HEK293T (cell line): Measurements from ENCODE around the gene GRIN2A.

Source experiments
- BHLHE40 ChIP-seq: fragments of 450-650 bp; IDR thresholded peaks from 2 replicates; pipeline ENCODE4 v1.6.1; 2016; ENCODE audit warnings: mild to moderate bottlenecking, moderate library complexity, borderline replicate concordance
- FOXA1 ChIP-seq: fragments of 450-650 bp; IDR thresholded peaks from 2 replicates; pipeline ENCODE4 v1.6.1; 2016; ENCODE audit warnings: mild to moderate bottlenecking

- no peak for TF ChIP-seq FOXA1
- TF ChIP-seq BHLHE40 = no peak
Measured at GRCh38 chr16:9932000-9932399, 250.2 kb downstream of the GRIN2A start.
